Dedifferentiated amniotic fluid mesenchymal stem cell (primary cell): ENCODE results near the gene RGS3.
"Not testable (repeated sequence)": the region's sequence is repeated elsewhere in the genome, so short reads cannot be mapped to it uniquely, and the experiment has no call there.

Experiments
- DNase-seq: peaks from one replicate; pipeline ENCODE4 v3.0.0-alpha.2; 2016; ENCODE audit errors: extremely low spot score

Gene RGS3

DNA sequence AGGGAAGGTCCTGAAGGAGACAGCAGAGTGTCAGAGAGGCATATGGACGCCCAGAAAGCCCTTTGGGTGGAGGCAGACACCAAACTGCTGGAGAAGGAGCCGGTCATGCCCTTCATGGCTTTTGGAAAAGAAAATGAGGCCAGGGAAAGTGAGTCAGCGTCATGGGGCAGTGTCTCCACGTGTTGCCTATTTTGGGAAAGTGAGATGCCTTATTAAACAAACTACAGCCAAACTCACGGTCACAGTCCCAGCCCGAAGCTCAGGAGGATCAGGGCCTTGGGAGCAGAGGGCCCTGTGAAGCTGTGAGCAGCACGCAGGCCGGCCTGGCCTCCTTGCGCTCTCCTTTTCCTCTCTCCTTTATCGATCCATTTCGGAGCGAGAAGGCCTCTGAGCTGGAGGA, 25.0 kb downstream of the RGS3 start:
- DNase-seq, result no peak

DNA sequence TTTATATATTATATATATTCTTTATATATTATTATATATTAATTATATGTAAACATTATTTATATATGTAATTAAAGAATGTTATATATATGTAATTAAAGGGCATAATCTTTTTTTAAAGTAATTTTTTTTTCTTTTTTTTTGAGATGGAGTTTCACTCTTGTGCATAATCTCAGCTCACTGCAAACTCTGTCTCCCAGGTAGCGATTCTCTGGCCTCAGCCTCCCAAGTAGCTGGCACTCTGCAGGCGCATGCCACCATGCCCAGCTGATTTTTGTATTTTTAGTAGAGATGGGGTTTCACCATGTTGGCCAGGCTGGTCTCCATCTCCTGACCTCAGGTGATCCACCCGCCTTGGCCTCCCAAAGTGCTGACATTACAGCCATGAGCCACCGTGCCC, 27.6 kb downstream of the RGS3 start:
- DNase-seq, result not testable (repeated sequence)

DNA sequence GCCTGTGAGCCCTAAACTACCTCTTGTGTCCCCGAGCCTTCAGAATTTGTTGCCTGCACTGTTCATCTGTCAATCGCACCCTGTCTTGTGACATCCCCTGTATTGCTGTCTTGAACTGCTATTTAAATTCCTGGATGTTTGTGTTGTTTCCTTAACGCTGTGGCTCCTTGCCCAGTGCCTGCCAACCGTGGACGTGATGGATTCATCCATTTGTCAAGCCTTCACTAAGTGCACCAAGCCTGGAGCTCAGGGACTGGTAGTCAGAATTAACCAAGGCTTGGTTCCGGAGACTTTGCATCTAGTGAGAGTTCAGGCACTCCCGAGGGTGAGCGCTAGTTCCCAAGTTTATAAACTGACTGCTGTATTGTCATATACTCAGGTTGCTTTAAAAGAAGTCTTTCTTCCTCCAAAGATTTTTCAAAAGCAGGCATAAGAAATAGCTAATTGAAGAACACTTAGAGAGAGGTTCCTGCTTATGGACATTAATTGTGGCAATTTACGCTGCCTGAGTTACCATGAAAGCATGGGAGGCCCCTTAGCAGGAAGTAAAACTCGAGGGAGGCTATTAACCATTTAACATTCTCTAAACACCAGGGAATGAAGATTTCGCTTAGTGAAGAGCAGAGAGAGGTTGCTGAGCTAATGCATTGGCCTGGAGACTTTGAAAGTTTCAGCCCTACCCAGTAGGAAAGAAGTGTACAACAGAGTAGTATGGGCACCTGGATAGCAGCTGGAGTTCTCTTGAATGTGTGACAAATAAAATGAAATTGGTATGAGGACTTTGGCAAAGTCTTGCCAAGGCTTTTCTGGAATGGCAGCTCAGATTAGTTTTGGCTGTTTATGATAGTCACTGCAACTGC, 29.0 kb downstream of the RGS3 start:
- no peak for DNase-seq

DNA sequence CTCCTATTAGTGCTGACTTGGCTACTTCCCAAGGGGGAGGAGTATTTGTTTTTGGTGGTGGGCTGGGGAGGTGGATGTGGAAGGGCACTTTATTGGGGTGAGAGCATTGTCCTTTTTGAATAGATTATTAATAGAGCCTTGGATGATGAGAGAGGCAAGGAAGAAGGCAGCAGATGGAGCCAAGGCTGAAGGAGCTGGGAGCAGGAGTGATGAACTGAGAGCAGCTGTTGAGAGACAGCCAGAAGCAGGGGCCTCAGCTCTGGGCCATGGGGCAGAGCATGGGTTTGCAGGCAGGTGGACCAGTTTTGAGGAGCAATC, 29.6 kb downstream of the RGS3 start:
- DNase-seq, result no peak

DNA sequence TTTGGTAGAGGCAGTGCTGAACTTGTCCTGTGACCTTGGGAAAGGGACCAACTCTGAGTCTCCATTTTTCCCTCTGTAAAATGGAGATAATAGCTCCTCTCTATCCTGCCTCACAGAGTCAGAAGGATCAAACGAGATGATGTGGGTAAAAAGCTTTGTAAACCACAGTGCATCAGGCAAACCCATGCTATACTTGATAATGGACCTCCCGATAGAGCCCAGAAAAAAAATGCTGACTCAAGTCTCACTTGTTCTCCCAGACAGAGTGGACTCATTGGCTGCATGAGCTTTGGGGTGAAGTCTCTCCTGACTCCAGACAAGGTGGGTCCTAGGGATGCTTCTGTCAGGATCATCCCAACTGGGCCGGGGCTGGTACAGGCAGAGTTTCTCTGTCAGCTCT, 32.0 kb downstream of the RGS3 start:
- DNase-seq, result no peak

DNA sequence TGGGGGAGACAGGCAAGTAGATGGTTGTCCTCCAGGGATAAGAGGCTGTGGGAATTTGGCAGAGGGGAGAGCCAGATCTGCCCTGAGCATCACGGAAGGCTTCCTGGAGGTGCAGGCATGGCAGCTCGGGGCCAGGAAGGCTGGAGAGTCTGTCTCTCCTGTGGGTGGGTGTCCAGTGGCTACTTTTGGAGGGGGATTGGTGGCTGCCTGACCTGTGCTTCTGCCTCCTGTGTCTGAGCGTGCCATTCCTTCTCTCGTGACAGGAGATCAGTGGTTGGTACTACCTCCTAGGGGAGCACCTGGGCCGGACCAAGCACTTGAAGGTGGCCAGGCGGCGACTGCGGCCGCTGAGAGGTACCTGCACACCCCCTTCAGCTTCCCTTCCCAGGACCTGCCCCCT, 33.5 kb downstream of the RGS3 start:
- DNase-seq, result no peak

DNA sequence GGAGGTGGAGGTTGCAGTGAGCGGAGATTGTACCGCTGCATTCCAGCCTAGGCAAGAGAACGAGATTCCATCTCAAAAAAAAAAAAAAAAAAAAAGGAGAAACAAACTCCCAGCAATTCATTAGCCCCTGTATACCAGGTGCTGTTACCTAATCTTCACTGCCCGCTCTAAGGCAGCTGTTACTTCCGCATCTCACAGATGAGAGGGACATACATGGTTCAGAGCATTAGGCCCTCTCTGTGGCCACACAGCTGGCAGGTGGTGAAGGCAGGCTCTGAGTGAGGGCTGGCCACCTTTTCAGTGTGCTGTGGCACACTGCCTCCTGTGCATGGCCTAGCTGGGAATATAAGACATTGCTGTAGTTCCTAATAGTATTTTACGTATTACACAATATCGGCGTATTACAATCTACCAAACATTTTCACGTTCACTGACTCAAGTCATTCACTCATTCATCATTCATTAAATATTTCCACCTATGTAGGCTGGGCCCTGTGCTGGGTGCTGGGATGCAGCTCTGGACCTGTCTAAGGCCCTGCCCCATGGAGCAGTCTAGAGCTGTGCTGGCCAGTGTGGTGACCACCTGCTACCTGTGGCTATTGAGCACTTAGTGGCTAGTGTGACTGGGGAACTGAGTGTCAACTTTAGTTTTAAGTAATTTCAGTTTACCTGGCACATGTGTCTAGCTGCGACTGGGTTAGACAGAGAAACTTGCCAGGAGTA, 35.8 kb downstream of the RGS3 start:
- DNase-seq, result no peak

DNA sequence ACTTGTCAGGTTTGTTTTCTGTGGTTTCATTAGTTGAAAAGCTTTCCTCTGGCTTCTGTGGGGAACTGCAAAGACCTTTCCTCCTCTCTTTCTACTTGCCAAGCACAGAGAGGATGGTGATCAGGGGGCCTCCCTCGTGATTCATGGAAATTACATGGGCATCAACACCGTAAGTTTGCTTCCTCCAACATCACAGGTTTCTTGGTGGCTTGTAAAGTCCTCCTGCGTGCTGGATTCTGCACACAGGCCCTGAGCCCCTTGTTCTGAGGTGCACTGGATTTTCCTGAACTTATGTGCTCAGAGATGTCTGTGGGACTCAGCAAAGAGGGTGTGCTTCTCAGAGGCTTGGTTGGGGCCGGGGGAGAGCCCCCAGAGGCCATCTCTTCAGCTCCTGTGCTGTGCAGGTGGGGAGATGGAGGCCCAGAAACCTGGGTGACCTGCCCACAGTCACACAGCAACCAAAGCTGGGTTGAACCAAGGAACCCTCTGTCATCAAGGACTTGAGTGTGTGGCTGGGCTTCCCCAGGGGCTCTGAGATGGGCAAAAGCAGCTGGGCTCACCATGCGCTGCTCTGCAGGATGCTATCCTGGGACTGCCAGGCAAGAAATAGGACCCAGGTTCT, 36.5 kb downstream of the RGS3 start:
- DNase-seq, result no peak

DNA sequence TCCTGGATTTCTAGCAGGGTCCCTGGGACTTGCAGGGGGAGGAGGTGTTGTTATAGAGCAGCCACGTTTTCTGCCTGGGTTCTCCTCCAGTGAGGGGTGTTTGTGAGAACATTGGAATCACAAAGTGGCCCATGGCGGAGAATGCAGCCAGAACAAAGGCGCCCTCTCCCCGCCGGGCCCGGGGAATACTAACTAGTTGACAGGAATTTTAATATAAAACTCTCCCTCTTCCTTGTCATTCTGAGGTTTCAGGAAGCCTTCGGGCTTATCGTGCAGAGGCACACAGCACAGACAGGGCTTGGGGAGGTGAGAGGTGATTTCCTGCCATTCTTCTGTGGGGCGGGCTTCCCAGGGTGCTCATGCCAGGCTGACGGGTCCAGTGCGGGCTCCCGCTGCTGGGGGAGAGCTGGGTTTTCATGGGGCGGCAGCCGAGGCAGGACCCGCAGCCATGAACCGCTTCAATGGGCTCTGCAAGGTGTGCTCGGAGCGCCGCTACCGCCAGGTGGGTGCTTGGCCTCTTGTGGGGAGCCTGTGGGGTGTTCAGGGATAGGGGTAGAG, 37.7 kb downstream of the RGS3 start:
- no peak for DNase-seq

DNA sequence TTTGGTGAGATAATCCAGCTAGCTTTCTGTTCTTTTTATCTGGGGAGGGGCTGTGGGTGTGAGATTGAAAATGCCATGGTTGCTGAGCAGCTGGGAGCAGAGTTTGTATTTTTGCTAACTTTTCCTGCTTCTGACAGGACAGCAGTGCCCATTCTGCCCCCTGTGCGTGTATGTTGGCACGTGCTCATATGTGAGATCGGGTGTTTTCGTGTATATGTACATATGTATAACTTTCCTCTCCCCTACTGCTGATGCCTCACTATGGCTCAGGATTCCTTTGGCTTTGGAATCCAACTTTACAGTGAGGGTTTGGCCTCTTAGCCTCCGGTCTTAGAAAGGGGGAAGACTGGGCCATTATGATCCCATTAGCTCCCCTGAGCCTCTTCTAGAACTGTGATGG, 38.3 kb downstream of the RGS3 start:
- no peak for DNase-seq

DNA sequence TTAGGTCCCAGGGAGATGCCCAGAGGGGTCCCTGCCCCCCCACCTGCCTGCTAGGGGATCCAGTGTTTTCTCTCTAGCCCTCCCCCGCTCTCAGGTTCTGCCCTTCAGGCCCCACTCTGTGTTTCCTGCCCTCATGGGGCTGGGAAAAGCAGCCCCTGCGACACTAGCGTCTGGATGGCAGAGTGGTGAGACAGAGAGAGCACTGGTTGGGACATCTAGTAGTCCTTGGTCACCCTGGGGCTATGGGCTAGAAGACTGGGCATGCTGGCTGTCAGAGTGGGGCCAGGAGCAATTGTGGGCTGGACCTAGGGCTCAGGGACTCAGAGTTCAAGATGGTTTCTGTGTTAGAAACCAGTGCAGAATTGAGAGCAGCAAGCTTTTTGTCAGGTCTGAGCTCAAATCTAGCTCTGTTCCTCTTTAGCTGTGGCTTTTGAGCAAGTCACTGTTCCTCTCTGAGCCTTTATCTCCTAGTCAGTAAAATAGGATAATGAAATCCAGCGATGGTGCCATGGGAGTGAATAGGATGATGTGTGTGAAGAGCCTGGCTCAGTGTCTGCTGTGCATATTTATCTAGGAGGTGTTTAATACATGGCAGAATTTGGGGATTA, 39.0 kb downstream of the RGS3 start:
- DNase-seq, result no peak

DNA sequence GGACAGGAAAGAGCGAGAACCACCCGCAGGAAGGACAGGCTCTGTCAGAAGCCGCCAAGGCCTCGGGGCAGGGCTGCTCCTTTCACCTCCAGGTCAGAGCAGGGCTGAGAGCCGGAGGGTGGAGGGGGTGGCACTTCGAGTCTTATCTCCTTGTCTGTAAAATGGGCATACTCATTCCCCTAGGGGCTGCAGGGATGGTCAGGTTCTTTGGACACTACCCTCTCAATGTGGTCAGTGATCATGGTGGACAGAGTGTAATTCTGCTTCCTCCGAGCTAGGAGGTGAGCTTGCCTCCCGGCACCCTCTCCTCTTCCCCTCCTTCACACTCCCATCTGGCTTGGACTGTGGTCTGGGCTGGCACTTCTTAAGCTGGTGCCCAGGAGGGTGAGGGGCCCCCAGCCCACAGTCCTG, 39.6 kb downstream of the RGS3 start:
- DNase-seq, result no peak

DNA sequence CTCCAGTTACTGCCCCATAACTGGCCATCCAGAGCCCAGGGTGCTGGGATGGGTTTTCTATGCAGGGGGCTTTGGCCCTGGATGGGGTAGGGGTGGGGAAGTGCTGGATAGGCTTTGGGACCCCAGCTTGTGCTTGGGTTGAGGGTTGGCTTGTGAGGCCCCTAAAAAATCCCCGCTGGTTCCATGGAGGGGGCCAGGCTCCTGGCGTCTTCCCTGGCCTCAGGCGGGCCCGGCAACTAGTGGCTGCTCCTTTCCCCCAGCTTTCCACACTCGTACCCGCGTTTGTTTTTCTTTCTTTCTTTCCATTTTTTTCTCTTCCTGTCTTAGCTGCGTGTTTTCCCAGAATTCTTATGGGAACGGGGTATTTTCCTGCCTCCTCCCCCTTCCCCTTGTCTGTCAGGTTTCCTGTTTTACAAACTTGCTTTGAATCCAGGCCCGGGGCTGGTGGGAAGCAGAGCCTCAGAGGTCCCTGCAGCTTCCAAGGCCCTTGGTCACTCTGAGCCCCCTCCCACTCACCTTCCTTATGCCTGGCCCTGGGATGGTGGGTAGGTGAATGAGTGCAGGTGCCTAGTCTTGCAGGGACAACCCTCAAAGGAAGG, 40.2 kb downstream of the RGS3 start:
- no peak for DNase-seq

DNA sequence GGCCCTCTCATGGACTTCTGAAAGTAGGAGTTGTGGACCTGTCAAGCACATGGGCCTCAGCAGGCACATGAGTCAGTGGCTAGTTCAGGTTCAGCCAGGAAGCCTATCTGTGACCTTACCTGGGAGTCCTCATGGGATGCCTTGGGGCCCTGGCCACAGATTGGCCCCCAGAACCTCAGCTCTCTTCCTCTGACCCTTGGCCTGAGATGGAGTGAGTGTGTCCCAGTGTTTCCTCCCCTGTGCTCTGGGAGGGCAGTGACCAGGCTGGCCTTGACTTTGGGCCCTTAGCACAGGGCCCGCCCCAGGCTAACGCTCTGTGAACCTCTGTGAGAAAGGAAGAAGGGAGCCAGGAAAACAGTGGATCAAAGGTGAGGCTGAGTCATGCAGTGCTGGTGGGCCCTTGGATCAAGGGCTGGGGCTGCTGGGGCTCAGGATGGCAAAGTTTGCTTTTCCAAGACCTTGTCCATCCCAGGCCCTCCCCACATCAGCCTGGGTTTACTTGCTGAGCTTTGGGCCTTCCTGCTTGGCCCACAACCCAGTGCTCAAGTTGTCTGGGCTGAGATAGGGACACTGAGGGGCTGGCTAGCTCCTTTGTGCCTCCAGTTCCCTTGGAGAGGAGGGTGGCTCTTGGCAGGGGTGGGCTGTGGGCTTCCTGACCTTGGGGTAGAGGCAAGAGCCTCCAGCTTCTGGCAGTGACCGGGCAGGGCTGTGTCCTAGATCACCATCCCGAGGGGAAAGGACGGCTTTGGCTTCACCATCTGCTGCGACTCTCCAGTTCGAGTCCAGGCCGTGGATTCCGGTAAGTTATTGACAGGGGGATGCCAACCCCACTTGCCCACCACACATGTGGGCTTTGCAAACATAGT, 41.4 kb downstream of the RGS3 start:
- no peak for DNase-seq

DNA sequence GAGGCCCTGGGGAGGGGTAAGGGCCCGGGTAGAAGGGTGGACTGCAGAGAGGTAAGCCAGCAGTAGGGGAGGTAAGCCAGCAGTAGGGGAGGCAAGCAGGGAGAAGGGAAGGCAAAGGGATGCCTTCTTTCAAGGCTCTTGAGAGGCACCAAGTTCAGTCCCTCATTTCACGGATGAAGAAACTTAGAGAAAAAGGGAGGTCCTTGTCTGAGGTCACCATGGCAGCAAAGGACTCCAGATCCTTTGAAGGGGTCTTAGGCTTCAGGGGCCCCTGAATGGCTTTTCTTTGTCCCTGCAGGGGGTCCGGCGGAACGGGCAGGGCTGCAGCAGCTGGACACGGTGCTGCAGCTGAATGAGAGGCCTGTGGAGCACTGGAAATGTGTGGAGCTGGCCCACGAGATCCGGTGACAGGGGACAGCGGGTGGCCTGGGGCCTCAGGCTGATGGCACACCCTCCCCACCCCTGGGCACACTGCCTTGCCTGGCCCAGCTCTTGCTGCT, 42.6 kb downstream of the RGS3 start:
- DNase-seq, result no peak

DNA sequence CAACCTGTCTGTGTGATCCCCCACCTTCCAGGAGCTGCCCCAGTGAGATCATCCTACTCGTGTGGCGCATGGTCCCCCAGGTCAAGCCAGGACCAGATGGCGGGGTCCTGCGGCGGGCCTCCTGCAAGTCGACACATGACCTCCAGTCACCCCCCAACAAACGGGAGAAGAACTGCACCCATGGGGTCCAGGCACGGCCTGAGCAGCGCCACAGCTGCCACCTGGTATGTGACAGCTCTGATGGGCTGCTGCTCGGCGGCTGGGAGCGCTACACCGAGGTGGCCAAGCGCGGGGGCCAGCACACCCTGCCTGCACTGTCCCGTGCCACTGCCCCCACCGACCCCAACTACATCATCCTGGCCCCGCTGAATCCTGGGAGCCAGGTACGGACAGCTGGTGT, 43.7 kb downstream of the RGS3 start:
- no peak for DNase-seq

DNA sequence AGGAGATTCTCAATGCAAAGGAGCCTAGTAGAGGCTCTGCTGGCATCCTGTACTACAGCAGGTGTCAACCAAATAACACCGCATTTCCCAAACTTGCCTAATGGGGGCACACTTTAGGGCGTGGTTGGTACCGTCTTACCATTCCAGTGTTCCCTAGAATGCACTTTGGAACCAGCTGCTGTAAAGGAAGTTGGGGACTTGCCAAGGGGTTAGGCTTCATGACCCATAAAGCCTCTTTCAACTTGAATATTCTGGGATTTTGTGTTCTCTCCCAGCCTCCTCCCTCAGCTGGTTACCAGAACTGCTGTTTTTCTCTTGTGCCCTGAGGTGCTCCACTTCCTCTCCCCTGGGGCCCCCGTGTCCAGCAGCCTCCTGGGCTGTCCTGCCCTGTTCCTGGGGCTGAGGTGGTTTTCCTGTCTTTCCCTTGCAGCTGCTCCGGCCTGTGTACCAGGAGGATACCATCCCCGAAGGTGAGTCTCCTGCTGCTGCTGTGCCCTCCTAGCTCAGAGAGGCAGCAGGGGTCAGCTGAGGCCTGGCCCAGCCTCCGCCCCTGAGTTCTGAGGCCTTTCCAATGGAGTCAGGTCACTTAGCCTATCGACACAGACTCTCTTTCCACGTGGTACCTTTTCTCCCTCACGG, 44.7 kb downstream of the RGS3 start:
- no peak for DNase-seq

DNA sequence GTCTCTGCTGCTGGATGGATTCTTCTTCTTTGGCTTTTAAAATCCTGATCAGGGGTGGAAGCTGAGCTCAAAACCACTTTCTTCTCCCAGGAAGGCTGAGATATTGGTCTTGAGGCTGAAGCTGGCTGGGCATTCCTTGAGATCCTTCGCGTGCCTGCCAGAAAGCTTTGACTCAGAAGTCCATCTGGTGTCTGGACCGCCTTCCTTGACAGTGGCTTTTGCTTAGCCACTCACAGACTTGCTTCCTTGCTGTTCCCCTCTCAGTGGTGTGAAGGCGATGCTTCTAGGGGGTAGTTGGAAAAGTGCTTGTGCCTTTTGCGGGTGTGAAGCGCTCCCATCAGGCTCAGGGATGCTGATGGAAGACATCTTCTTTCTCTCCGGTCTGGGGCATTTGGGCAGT, 45.9 kb downstream of the RGS3 start:
- no peak for DNase-seq

DNA sequence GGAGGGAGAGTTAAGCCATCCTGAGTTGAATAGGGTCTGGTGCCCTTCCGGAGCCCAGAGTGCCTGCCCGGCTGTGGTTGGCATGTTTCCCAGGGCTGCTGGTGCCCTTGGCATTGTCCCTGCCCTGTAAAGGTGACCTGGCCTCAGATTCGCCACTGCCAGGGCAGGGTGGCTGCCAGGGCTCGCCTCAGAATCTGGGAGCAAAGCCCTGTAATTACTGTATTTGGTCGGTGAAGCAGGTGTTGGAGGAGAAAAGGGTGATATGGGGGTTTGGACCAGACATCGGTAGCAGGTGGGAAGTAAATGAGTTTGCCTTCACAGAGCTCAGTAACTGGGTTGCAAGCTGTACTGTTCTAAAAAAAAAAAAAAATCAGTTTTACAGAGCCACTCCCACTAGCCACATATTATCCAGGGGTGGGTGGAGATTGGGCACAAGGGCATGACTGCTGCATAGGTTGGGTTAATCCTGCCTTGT, 47.6 kb downstream of the RGS3 start:
- DNase-seq, result no peak
